HG02840 (cell line): ENCODE data around the gene CKAP2L.
"Not testable (repeated sequence)": the region's sequence is repeated elsewhere in the genome, so short reads cannot be mapped to it uniquely, and the experiment has no call there.

Experiments used
- ATAC-seq: cut with Tn5 transposase; IDR thresholded peaks from one replicate; pipeline ENCODE4 v1.9.1; 2021; ENCODE audit warnings: mild to moderate bottlenecking, moderate library complexity, moderate number of reproducible peaks; ENCODE audit not compliant: unreplicated experiment, low FRiP score

Gene CKAP2L

DNA sequence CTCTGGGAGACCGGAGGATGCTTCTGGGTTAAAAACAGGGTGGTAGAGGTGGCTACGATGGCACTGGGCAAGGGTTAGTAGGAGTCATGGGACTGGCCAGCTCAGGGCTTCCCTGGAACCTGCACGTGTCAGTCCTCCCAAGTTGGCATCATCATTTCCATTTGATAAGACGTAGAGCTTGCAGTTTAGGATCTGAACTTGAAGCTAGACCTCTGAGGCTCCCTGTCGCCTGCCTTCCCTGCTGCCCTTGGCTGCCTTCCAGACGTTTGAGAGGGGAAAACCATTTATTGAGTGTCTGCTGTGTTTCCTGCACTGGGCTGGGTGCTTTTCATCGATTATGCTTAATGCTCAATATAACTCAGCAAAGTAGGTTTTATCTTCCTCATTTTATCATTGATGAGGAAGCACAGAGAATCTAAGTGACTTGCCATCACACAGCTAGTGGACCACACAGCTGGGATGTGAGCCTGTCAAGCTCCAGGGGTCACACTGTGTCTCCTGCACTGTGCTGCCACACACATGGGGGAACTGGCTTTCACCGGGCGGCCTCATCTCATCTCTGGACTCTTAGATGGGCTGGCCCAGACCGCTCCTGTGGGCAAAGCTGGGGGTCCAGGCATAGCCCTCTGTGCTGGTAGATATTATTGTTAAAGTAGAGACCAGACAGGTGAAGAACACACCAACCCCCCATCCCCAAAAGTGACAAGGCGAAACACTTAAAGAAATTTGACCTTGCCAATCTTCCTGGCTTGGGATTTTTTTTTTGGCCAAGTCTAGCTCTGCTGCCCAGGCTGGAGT, 35.8 kb downstream of the CKAP2L start:
- no peak for ATAC-seq

GRCh38 chr2:112728029-112728362, 36.4 kb downstream of the CKAP2L start:
- ATAC-seq, result no peak

DNA sequence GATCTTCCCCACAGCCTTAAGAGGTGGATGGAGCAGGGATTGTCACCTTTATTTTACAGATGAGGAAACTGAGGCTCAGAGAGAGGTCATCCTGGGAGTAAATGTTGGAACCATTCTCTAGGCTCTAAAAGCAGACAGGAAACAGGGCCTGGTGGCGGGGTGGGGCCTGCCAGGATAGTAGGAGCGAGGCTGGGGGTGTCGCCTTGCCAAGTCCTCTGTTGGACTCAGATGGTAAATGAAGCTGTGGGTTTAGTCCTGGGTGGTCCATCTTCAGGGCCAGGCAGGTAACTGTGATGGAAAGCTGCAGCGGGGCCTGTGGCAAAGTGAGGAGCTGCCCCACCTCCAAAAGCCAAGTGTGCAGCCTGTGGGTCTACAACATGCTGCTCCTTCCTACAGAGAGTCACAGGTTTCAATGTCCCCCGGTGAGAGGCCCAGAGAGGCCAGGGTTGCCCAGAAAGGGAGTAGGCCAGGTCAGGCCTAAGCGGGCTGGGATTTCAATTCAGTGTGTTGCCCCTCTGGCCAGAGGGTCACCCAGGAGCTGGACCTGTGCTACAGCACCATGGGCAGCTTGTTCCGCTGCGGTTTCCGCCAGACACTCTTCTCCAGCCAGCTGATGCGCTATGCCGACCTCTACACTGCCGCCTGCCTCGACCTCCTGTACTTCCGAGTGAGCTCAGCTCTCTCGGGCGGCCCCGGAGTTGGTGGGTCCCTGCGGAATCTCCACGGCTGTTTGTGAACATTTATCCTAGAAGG, 37.0 kb downstream of the CKAP2L start:
- no peak for ATAC-seq

GRCh38 chr2:112726487-112727190, 37.8 kb downstream of the CKAP2L start:
- ATAC-seq, result peak; percentile 60

- ATAC-seq, result peak; percentile 48
Measured at GRCh38 chr2:112725545-112726457, 38.6 kb downstream of the CKAP2L start.

DNA sequence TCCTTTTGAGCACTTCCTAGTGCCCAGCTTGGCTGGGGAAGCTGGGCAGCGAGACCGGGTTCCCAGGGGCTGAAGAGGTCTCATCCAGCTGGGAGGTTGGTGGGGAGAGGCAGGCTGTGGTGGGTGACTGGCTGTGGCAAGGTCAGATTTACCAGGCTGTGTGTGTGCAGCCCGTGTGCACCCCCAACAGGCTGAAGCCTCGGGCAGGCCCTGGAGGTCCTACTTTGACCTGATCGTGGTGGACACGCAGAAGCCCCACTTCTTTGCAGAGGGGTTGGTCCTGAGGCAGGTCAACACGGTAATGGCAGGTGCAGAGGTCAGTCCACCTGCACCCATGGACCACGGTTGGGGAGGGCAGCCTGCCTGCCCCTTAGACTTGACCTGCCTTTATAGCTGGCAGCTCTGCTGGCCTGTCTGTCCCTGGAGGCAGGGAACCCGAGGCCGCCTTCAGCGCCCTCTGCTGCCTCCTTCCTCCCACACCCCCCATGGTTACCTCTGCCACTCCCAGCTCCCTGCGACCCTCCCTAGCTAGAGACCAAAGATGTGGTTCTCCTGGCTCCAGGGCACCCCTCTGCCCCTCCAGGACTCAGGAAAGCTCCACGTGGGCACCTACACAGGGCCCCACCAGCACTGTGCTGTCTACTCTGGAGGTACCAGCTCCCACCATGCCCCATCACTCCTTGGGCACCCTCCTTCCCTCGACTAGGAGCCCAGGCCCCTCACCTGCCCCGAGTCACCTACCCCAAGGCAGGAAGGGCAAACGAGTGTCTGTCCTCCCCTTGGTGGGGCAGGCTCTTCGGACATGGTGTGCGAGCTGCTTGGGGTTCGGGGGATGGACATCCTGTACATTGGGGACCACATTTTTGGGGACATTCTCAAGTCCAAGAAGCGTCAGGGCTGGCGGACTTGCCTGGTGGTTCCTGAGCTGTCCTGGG, 39.6 kb downstream of the CKAP2L start:
- no peak for ATAC-seq

GRCh38 chr2:112723995-112724394, 40.4 kb downstream of the CKAP2L start:
- no peak for ATAC-seq

GRCh38 chr2:112723547-112723940, 40.9 kb downstream of the CKAP2L start:
- no peak for ATAC-seq

- ATAC-seq, result no peak
Measured at GRCh38 chr2:112722816-112723546, 41.4 kb downstream of the CKAP2L start.

DNA sequence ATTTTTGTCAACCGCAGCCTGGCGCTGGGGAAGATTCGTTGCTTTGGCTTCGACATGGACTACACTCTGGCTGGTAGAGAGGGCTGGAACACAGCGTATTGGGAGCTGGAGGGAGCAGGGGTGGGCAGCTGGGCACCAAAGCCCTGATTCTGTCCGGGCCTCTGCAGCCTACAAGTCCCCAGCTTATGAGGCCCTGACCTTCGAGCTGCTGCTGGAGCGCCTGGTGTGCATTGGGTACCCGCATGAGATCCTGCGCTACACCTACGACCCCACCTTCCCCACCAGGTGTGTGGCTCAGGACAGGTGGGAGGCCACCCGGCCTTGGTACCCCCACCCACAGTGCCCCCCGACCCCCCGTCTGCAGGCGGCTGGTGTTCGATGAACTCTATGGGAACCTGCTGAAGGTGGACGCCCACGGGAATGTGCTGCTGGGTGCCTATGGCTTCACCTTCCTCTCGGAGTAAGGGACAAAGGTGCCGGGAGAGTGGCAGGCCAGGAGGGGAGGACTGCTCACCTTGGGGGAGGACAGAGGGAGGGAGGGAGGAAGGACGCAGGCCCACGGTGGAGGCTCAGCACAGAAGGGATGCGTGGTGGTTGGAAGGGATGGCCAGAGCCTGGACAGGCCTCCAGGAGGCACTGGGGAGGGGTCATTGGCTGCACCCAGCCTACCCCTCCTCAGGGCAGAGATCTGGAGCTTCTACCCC, 42.4 kb downstream of the CKAP2L start:
- no peak for ATAC-seq

GRCh38 chr2:112720785-112721184, 43.6 kb downstream of the CKAP2L start, which contains the start of gene NT5DC4:
NT5DC4 (plus strand) TSS chr2:112721020; CDS start chr2:112721080, 60 bp downstream.
- no peak for ATAC-seq

GRCh38 chr2:112718863-112719370, 45.5 kb downstream of the CKAP2L start:
- ATAC-seq, result no peak

DNA sequence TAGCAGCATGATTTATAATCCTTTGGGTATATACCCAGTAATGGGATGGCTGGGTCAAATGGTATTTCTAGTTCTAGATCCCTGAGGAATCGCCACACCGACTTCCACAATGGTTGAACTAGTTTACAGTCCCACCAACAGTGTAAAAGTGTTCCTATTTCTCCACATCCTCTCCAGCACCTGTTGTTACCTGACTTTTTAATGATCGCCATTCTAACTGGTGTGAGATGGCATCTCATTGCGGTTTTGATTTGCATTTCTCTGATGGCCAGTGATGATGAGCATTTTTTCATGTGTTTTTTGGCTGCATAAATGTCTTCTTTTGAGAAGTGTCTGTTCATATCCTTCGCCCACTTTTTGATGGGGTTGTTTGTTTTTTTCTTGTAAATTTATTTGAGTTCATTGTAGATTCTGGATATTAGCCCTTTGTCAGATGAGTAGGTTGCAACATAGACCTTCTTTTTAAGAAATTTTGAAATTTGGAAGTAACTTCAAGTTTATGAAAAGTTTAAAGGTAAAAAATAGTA, 47.5 kb downstream of the CKAP2L start:
- not testable (repeated sequence) for ATAC-seq

DNA sequence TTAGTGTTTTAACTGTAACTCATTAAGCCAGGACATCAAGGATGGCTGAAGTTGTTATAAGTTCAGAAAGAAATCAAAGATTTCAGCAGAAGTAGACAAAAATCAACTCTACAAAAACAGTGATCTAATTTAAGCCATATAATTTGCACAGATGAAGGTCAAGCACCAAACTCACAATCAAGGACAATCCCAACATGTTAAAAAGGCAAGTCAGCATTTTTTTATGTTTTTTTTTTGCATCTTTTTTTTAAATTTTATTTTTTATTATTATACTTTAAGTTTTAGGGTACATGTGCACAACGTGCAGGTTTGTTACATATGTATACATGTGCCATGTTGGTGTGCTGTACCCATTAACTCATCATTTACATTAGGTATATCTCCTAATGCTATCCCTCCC, 48.3 kb downstream of the CKAP2L start:
- not testable (repeated sequence) for ATAC-seq

- ATAC-seq, result no peak
Measured at GRCh38 chr2:112714836-112715631, 49.4 kb downstream of the CKAP2L start.

DNA sequence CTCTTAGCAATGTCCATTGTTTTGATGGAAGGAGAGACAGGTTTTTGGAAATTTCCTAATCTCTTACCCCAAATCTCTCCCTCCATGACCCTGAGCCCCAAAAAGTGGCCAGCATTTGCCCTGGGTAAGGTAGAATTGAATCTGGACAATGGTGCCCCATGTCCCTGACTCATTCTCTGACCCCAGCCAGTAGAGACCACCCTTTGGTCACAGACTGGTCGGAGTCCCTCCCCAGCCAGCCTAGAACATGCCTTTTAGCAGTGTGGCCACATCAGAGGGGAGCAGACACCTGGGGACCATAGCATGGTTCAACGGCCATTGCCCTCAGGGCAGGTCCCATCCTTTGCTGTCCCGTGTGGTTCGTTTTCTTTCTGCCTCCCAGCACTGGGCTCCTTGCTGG, 50.1 kb downstream of the CKAP2L start:
- ATAC-seq, result no peak

- no peak for ATAC-seq
Measured at GRCh38 chr2:112713926-112714325, 50.5 kb downstream of the CKAP2L start.
